NCI-H1092 treated with DMSO at 0.1 percent for 48 hours (cell line): ENCODE data around the gene XPA.
A peak's percentile ranks its signal among the peaks of the same experiment; 100 is the strongest.
"Not testable (repeated sequence)": the region's sequence is repeated elsewhere in the genome, so short reads cannot be mapped to it uniquely, and the experiment has no call there.

Source experiments
- DNase-seq: peaks from one replicate; lab custom pipeline; 2025; lab: John Stamatoyannopoulos, UW

The XPA gene

GRCh38 chr9:97703437-97704344 lies 6.6 kb upstream of the XPA start:
- peak; percentile 32 for DNase-seq

DNA sequence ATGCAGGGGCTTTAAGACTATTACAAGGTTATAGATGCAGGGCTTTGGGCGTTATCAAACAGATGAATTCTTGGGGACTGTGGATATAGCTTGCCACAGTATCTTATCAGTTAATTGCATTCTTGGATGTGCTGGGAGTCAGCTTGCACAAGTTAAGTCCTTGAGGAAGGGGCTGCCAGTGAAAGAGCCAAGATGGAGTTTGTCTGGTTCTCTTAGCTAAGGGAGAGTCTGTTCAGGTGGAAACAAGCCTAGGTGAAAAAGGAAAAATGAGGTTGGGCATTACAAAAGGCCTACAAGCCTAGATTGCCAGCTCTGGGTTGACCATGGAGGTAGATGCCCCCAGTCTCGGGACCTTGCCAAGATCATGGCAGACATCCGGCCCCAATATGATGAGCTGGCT lies 2.7 kb upstream of the XPA start:
- not testable (repeated sequence) for DNase-seq

- DNase-seq = not testable (repeated sequence)
Observed at GRCh38 chr9:97699281-97699680, 2.1 kb upstream of the XPA start.

DNA sequence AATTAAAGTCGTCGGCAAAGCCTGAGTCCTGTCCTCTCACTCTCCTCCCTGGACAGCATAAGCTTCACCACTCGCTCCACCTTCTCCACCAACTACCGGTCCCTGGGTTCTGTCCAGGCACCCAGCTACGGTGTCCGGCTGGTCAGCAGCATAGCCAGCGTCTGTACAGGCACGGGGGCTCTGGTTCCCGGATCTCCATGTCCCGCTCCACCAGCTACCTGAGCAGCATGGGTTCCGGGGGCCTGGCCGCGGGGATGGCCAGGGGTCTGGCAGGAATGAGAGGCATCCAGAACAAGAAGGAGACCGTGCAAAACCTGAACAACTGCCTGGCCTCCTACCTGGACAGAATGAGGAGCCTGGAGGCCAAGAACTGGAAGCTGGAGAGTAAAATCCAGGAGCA lies 1.7 kb upstream of the XPA start:
- no peak for DNase-seq

DNA sequence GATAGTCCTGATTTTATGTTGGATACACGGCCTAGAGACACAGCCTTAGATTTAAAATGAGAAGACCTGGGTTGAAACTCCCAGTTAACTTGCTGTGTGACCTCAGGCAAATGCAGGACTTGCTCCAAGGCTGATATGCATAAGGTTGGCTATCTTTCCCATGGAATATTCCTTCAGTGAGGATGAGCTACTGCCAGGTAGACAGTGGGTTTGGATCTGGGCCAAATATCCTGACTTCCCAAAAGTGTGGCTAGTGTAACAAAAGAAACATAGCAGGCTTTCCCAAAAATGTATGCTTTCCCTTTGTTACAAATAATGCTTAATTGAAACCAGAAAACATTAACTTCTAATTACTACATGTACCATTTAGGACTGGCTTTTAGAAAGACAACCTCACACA lies 697 bp upstream of the XPA start:
- no peak for DNase-seq

DNA sequence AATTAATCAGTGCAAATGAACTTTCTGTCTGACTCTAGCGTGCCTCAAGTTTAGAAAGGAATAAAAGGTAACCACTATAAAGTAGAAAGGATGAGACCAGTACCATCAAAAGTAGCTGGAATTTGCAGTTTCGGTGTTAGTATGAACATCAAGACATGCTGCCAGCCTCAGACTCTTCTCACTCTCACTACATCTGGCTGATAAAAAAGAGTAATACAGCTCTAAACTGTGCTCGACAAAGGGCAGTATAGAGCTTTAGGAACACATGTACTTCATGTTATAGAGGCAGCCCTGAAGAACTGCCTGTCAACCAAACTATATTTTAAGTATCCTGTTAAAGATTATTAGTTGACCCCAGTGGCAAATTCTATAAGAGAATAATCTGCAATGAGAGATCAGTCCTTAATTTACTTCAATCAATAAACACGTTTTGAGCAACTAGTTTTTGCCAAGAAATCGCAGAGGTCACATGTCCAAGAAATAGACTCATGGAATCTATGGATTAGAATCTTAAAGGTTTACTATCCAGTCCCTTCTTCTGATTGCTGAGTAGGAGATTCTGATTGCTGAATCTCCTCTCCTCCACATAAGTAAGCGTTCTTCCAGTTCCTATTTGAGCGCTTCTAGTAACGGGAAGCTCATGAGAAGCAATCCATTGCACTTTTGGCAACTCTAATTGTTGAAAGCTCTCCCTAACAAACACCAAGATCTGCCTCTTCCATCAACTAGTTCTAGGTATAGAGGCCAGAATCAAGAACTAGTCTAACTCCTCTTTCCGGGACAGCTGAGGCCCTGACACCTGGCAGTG lies 941 bp downstream of the XPA start:
- DNase-seq = peak; percentile 52

DNA sequence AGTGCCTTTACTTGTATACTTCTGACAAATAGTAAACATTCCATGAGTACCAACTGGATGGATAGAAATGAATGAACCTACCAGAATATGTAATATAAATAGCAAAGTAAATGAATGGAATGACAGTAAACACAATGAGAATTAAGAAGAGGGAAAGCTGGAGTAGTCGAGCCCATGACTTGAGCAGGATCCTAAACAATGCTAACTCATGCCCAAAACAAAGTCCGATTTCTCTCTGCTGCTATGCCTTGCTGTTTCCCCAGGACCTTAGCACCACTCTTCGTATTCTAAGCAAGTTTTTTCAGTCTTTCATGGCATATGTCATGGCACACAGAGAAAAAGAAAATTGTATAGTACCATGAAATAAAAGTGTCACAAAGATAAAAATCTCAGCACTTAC lies 1.8 kb downstream of the XPA start:
- DNase-seq = no peak

GRCh38 chr9:97694769-97695168 lies 2.4 kb downstream of the XPA start:
- DNase-seq = no peak

GRCh38 chr9:97689401-97690180 lies 7.5 kb downstream of the XPA start:
- no peak for DNase-seq

GRCh38 chr9:97688654-97689053 lies 8.5 kb downstream of the XPA start:
- no peak for DNase-seq

GRCh38 chr9:97682242-97682641 lies 14.9 kb downstream of the XPA start:
- no peak for DNase-seq

DNA sequence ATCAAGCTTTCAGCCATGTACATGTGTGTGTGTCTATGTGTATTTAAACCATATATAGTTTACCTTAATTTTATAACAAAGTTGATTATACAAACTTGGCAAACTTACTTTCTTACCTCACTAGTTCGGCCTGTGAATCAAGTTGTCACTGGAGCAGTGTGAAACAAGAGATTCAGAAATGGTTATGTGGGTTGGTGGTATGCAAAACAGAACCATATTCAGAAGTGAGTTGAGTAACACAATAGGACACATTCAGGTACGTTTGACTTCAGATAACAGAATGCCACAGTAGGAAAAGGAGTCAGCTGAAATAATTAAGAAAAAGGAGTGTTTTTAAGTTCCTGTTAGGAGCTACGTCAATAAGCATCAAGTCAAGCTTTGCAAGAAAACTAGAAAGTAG lies 21.5 kb downstream of the XPA start:
- no peak for DNase-seq

DNA sequence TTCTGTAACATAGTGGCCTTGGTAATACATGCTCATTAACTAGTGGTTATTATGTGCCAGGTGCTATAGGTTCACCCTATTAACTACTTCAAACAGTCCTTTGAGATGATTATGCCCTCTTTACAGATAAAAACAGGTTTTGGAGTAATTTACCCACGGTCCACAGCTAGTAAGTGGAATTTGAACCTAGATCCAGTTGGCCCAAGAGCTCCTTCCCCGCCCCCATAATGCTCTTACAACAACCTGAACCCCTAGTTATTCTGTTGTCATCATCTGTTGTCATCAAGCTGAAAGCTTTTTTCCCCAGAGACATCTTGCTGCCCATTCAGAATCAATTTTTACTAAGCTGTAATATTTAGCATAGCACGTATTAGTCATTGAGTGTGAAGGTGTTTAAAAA lies 23.2 kb downstream of the XPA start:
- no peak for DNase-seq

DNA sequence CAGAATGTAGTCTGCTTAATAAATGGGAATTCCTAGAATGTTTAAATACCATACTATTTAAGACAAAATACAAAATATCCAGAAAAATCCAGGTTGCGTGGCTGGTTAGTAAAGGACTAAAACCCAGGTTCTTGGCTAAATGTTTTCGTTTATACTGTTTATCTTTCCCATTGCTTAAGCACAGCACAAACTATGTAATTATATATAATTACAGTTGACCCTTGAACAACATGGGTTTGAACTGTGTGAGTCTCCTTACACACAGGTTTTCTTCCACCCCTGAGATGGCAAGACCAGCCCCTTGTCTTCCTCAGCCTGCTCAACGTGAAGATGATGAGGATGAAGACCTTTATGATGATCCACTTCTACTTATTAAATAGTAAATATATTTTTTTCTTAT lies 24.7 kb downstream of the XPA start:
- no peak for DNase-seq

GRCh38 chr9:97670586-97670985 lies 26.6 kb downstream of the XPA start:
- DNase-seq = no peak

GRCh38 chr9:97668485-97668884 lies 28.7 kb downstream of the XPA start:
- DNase-seq = no peak

DNA sequence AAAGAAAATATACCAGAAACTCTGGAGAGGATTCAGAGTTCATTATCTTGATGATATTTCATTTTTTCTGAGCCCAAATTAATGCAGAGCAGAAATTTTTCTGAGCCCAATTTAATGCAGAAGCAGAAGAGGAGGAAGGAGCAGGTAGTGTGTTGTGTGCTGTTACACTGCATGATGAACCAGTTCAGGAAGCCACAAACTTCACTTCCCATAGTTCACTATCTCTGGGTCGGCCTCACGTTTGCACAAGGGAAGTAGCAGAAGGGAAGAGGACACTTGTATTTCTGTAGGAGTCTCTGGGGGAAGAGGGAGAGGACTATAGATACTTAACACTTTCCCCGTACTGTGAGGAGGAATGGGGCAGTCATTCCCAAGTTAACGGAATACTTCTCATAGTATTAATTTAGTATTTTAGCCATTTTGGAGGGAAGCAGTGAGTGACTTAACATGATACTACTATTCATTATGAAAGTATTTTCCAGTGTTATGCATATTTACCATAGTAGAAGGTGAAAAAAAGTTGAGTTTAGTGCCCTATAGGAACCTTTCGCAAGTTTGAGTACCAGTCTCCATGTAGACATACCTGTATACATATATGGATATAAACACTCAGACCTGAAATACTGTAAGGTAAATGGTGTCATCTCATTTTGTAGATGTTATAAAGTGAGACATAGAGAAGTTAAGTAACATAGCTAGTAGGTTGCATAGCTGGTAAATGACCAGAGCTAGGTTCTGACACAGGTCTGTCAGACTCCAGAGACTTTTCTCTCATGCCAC lies 30.0 kb downstream of the XPA start:
- no peak for DNase-seq

DNA sequence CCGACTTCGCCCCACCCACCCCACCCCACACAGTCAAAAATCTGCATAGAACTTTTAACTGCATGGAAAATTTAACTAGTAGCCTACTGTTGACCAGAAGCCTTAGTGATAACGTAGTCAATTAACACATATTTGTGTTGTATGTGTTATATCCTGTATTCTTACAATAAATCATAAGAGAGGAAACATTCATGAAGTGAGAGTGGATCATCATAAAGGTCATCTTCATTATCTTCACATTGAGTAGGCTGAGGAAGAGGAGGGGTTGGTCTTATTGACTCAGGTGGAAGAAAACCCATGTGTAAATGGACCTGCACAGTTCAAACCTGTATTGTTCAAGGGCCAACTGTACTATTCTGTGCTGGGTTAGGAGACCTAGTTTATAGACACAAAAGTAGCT lies 31.4 kb downstream of the XPA start:
- no peak for DNase-seq

GRCh38 chr9:97660847-97661246 lies 36.3 kb downstream of the XPA start:
- no peak for DNase-seq

DNA sequence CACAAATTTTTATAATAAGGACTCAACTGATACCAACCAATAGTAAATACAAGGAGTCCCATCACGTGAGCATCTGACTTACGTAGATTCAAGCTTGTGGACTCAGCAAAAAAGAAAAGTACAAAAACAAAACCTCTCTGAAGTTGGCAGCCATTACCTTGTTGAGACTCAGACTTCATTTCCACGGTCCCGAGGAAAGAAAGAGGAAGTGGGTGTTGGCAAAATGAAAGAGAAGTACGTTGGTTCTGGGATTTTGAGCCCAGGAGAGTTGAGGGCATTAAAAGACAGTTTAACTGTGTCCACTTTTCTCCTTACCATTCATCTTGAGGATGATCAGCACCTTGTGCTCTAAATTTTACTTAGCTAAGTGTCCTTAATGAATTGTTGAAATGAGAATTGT lies 36.8 kb downstream of the XPA start:
- DNase-seq = no peak

- no peak for DNase-seq
Observed at GRCh38 chr9:97659771-97660170, 37.4 kb downstream of the XPA start.

DNA sequence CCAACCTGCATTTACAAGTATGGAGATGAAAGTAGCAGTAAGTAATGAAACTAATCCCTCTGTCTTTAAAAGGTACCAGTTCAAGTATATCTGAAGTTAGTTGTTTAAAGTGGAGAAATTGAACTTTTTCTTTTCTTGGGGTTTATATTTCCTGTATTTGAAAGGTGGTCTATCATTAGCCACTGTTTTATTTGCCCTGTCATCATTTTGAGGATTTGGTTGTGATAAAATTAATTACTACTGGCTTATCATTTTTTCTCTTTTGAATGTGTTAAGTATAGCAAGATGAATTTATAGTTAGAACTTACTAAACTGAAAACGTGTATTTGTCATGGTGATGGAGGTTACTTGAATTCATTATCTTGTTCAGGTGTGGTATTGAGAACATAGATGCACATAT lies 38.4 kb downstream of the XPA start:
- DNase-seq = no peak
